SKM-1 treated with dmso at 0.1 percent for 144 hours (cell line): Measurements from ENCODE around the gene ARIH2.
"Not testable (repeated sequence)": the region's sequence is repeated elsewhere in the genome, so short reads cannot be mapped to it uniquely, and the experiment has no call there.

ENCODE experiments used
- DNase-seq: peaks from one replicate; lab custom pipeline; 2025; ENCODE audit not compliant: unreplicated experiment; lab: John Stamatoyannopoulos, UW

The ARIH2 gene

DNA sequence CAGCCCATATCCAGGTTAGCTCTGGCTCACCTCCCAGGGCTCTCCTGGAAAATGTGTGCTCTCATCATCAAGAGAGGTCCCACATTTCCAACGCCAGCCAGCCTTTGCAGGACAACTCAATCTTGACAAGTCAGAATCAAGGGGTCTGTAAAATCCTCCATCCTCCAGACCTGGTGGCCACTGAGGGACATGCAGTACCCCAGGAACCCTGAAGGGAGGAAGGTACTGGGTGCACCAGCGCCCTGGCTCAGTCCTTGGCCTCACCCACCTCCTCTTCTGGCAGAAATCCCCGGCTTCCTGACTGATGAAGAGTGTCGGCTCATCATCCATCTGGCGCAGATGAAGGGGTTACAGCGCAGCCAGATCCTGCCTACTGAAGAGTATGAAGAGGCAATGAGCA is 82.5 kb downstream of the ARIH2 start:
- no peak for DNase-seq

- no peak for DNase-seq
These were observed 86.0 kb downstream of the ARIH2 start for GRCh38 chr3:49004352-49005302.

DNA sequence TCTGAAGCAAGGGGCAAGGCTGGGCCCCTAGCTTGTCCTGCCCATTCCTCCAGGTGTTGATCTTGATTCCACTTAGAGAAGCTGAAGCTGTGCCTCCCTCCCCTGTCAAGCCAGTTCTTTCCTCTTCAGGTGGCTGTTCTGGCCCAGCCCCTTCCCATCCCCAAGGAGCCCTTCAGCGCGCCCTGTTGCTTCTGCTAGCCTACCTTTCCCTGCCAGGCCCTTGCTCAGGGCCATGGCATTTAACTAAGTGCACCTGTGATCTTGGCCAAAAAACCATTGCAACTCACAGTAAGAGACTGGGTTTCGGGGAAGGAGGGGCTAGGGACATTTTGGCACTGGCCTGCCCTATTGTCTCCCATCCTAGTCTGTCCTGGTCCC is 86.7 kb downstream of the ARIH2 start:
- DNase-seq = no peak

DNA sequence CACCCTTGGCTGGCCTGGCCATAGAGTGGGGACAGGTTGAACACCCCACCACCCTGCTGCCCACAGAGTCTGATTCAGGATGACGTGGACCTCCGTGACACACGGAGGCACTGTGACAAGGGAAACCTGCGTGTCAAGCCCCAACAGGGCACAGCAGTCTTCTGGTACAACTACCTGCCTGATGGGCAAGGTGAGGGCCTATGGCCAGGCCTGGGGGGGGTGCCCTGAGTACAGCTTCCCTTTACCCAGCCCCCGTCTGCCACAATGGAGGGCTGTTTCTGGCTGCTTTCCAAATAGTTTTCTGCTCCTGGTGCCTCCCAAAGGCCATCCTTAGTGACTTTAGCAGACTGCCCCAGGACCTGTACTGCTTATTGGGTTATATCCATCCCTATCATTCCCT is 87.4 kb downstream of the ARIH2 start:
- DNase-seq = no peak

DNA sequence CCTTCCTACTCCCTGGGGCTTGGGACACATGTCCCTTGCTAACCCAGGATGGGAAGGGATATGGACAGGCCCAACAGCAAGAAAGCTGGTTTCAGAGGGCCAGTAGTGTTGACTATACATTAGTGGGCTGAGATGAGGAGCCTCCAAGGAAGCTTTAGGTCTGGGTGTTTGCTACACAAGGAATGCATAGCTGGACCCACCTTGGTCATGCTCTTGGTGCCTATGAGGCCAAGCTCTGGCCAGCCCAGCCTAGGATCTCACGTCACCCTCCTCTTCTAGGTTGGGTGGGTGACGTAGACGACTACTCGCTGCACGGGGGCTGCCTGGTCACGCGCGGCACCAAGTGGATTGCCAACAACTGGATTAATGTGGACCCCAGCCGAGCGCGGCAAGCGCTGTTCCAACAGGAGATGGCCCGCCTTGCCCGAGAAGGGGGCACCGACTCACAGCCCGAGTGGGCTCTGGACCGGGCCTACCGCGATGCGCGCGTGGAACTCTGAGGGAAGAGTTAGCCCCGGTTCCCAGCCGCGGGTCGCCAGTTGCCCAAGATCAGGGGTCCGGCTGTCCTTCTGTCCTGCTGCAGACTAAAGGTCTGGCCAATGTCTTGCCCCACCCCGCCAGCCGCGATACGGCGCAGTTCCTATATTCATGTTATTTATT is 87.9 kb downstream of the ARIH2 start:
- no peak for DNase-seq

DNA sequence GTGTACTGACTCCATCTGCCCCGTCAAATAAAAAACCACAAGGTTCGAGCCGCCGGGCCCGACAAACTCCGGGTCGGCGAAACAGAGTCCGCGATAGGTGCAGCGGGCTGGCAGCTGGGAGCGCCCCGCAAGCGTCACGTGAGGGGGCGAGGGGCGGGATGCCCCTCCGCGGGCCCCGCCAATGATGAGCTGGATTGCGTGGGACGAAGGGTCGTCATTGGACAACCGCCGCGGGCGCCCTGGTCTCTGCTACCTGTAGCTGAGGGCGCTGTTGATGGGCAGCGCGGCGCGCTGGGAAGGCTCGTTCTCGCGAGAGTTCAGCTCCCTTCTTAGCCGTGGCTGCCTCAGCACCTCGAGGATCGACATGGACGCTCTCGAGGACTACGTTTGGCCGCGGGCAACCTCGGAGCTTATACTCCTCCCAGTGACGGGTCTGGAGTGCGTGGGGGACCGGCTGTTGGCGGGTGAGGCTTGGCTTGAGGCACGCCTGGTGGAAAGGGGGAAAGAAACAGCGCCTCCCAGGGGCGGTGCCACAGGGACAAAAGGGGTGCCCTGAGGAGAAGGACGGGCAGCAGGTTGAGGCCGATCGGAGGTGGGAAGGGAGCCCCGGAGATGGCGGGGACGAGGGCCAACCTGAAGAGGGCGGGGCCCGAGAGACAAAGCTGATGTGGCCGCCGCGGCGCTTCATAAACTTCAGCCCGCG is 88.6 kb downstream of the ARIH2 start, which contains the start of gene WDR6:
TSS of gene WDR6 (plus strand) at position 324 of the 703 bp plus-strand sequence. CDS start at position 365, 41 bp downstream.
- peak; percentile 91 for DNase-seq

GRCh38 chr3:49007771-49008528 is 89.3 kb downstream of the ARIH2 start:
- DNase-seq = peak; percentile 80

GRCh38 chr3:49008627-49009026 is 90.0 kb downstream of the ARIH2 start:
- not testable (repeated sequence) for DNase-seq

DNA sequence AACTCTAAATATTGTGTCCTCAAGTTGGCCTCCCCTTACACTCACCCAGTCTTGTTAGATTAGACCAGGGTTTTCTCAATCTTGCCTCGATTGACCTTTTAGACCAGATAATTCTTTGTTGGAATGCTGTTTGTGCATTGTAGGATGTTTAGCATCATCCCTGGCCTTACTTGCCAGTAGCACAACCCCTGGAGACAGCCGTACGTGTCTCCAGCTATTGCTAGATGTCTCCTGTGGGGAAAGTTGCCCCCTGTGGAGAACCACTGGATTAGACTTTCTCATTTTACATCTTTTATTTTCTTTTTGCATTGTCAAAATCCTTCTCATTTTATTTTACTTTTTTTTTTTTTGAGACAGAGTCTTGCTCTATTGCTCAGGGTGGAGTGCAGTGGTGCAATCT is 90.8 kb downstream of the ARIH2 start:
- DNase-seq = no peak

GRCh38 chr3:49012441-49013017 is 93.9 kb downstream of the ARIH2 start:
- no peak for DNase-seq

- no peak for DNase-seq
These were observed 94.6 kb downstream of the ARIH2 start for GRCh38 chr3:49013113-49013737.

DNA sequence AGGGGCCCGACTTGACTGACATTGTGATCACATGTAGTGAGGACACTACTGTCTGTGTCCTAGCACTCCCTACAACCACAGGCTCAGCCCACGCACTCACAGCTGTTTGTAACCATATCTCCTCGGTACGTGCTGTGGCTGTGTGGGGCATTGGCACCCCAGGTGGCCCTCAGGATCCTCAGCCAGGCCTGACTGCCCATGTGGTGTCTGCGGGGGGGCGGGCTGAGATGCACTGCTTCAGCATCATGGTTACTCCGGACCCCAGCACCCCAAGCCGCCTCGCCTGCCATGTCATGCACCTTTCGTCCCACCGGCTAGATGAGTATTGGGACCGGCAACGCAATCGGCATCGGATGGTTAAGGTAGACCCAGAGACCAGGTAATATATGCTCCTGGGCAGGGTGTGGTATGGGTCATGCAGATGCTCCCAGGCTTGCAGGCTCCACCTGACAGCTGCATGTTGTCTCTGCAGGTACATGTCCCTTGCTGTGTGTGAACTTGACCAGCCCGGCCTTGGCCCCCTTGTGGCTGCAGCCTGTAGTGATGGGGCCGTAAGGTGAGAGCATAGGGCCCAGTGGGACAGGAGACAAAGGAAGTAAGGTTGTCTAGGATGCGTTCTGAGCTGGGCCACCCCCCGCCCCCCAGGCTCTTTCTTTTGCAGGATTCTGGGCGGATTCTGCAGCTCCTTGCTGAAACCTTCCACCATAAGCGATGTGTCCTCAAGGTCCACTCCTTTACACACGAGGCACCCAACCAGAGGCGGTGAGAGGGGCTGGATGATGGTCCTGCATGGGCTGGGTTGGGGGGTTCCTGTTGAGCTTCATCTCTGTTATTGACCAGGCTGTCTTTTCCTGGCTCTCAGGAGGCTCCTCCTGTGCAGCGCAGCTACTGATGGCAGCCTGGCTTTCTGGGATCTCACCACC is 95.4 kb downstream of the ARIH2 start:
- DNase-seq = peak; percentile 38

GRCh38 chr3:49015072-49015471 is 96.4 kb downstream of the ARIH2 start:
- DNase-seq = no peak

DNA sequence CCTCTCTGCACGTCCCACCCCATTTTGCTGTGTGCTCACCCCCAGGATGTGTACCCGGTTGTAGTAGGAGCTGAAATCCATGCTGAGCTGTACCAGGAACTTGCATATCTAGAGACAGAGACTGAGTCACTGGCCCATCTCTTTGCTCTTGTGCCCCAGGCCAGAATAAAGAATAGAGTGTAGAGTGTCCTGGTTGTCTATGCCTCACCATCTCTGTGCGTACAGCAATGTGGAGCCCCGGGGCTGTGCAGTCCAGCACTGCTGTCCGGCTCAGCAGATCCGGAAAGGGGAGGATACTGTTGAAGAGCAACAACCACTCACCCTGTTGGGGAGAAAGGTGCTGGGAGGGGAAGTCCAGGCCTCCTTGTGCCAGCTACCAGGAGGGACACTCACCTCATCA is 97.1 kb downstream of the ARIH2 start:
- no peak for DNase-seq

DNA sequence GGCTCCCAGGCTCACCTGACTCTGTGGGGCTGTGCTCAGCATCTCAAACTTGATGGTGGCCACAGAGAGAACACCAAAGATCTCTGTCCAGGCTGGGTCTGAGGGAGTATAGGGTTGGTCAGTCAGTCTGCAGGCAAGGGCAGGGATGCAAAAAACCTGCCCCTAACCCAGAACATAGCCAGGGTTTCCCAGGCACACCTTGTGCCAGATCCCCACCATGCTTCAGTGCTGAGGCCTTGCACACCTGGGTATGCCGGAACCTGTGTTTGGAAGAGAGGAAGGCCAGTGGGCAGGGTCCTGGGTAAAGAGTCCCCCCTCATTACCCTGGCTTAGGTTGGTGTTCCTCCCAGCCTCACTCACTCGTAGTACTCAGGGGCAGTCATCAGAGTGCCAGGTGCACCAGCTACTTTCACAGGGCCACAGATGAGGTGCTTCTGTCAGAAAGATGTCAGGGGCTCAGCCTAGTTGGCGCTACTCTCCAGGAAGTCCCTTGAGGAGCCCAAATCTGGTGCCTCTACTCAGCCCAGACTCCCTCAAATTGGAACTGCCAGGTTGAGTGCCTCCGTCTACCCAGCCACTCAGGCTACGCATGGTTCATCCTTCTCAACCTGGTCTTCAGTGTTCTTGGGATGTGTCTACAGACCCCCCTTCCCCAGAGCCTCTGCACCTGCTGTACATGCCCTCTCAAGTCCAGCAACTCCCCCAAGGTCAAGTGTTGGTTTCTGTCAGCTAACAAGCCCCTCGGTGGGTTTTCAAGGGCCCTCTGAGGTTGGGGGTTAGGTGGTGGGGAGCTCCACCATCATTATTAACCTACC is 98.0 kb downstream of the ARIH2 start:
- DNase-seq = no peak

DNA sequence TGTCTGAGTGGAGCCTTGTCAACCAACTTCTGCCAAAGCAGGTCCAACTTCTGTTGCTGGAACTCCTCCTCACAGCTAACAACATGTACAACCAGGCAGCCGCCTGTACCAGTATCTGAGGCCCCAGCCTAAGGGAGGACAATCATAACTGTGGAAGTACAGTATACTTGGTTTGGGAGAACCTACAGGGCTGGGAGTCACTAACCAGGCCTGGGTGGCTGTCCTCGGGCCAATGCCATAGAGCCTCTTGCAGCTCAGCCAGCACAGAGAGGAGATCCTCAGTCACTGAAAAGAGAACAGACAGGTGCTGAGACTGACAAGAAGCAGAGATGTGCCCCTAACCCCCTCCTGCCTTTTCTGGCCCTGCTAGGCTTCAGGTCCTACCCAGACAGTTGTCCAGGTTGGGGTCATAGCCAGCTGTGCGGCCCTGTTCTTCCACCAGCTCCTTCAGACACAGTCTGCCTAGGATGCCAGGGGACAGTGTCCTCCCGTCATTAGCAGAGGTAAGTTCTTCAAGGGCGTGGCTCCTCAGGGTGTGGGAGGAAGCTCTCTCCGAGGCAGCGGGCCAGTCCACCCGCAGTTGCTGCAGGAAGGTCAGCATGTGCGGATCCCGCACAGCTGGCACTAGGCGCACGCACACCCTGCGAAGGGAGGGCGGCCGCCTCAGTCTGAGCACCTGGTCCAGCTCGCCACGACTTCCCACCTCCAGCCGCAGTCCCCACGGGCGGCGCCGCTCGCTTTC is 98.8 kb downstream of the ARIH2 start:
- DNase-seq = no peak

DNA sequence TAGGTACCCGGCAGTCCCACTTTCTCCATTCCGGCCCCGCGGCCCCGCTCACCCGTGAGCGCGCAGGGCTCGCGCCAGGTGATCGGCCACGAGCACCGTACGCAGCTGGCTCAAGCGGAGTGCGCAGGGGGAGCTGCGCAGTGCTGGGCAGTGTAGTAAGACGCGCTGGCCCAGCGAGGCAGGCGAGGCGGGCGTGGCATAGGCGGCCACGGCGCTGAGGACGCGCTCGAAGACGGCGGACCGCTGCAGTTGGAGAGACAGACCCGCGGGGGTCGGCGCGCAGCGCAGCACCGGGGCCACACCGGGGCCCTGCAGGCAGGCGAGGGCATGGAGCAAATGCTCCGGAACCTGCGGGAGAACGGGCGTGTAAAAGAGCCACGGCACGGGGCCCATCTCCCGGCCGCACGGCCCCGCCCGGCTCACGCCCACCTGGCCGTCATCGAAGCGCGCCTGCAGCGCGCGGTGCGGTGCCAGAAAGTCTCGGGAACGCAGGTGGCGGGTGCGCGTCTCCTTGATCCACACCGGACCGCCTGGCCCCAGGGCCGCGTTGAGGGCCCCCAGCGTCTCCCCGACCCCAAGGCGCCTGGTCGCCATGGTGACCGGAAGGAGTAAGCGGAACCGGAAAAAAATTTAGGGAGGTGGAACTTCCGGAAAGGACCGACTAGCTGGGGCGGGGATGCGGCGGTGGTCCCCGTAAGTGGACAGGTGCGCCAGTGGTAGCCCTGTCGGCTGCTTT is 99.5 kb downstream of the ARIH2 start, which contains the start of gene DALRD3:
TSS of gene DALRD3 (minus strand) at position 610 of the 736 bp plus-strand sequence. CDS start at position 594, 16 bp downstream.
- peak; percentile 64 for DNase-seq
